Measurements from ENCODE around the gene AGO4. TPM values are rescaled to one million over a fixed set of nuclear protein-coding genes. Genes with fewer than 3 reads are reported as not detected.
"Not testable (repeated sequence)": the region's sequence is repeated elsewhere in the genome, so short reads cannot be mapped to it uniquely, and the experiment has no call there.

Gene AGO4
- total RNA-seq, 1 donor from 2014 or later: 21.4 TPM

DNA sequence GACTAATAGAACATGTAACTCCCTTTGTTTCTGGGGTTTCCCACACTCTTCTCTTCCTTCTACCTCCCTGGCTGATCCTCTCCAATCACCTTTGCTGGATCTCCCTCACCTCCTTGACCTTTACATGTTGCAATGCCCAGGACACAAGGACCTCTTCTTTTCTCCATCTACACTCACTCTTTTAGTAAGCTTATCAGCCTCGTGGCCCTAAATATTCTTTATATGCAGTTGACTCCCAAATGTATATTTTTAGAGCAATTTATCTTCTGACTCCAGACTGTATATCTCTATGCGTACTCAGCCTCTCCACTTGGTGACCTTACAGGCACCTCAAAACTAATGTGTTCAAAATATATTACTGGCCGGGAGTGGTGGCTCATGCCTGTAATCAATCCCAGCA lies 19.7 kb upstream of the AGO4 start:
- H3K36me3 Mint-ChIP-seq: no peaks in the 10 kb centered on the region
- H3K9me3 Mint-ChIP-seq: no peaks in the 10 kb centered on the region
- TF ChIP-seq CTCF (conservative IDR thresholded peaks at IDR 0.05): no peak
- no peaks in the 10 kb centered on the region for H3K4me1 Mint-ChIP-seq (ENCODE audit: unreplicated experiment)
- H3K27ac Mint-ChIP-seq: no peak overlapping the region
- H3K4me3 Mint-ChIP-seq: no peak overlapping the region
- no peaks in the 10 kb centered on the region for H3K27me3 Mint-ChIP-seq
- DNase-seq (ENCODE audit: extremely low spot score, unreplicated experiment): no peak

DNA sequence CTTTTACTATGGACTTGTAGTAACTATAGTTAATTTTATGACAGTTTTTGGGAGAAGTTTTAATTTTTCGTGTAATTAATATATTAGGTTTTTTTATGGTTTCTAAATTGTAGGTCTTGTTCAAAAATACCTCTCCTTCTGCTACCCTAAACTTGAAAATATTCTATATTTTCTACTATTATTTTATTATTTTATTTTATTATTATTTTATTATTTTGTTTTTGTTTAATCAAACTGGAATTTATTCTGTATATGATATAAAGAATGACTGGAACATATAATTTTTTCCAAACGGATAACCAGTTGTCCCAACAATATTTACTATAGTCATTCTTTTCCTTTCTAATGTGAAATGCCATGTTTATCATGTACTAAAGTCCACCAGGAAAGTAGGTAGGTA lies 17.1 kb upstream of the AGO4 start:
- DNase-seq (ENCODE audit: extremely low spot score, unreplicated experiment): no peak
- H3K27ac Mint-ChIP-seq: no peak overlapping the region
- no peaks in the 10 kb centered on the region for H3K9me3 Mint-ChIP-seq
- TF ChIP-seq CTCF (conservative IDR thresholded peaks at IDR 0.05): no peak
- H3K4me3 Mint-ChIP-seq: no peak overlapping the region
- H3K27me3 Mint-ChIP-seq: no peaks in the 10 kb centered on the region
- no peaks in the 10 kb centered on the region for H3K36me3 Mint-ChIP-seq
- H3K4me1 Mint-ChIP-seq (ENCODE audit: unreplicated experiment): no peaks in the 10 kb centered on the region

DNA sequence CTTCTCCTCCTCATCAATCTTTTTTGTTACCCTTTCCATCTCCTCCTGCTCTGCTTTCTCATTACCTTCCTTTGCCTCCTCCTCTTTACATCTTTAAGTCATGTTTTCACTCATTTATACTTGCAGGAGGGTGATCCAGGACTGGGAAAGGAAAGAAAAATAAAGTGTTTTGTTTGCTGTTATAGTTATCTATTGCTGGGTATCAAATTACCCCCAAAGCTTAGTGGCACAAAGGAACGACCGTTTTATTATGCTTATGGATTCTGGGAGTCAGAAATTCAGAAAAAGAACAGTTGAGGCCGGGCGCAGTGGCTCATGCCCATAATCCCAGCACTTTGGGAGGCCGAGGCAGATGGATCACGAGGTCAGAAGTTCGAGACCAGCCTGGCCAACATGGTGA lies 12.5 kb upstream of the AGO4 start:
- H3K9me3 Mint-ChIP-seq: no peaks in the 10 kb centered on the region
- H3K36me3 Mint-ChIP-seq: no peaks in the 10 kb centered on the region
- DNase-seq (ENCODE audit: extremely low spot score, unreplicated experiment): no peak
- no peak overlapping the region for H3K4me3 Mint-ChIP-seq
- no peaks in the 10 kb centered on the region for H3K27me3 Mint-ChIP-seq
- TF ChIP-seq CTCF (conservative IDR thresholded peaks at IDR 0.05): no peak
- no peak overlapping the region for H3K27ac Mint-ChIP-seq
- no peaks in the 10 kb centered on the region for H3K4me1 Mint-ChIP-seq (ENCODE audit: unreplicated experiment)

- Mint-ChIP-seq H3K4me3 (no peak overlapping the region), H3K27me3 (no peaks in the 10 kb centered on the region), H3K27ac (no peak overlapping the region), H3K9me3 (no peaks in the 10 kb centered on the region), H3K4me1 (ENCODE audit: unreplicated experiment) (no peaks in the 10 kb centered on the region), H3K36me3 (no peaks in the 10 kb centered on the region)
- TF ChIP-seq CTCF (conservative IDR thresholded peaks at IDR 0.05): no peak
- no peak for DNase-seq (ENCODE audit: extremely low spot score, unreplicated experiment)
These were observed 10.4 kb upstream of the AGO4 start for GRCh38 chr1:35797380-35797779.

GRCh38 chr1:35798019-35798418 lies 9.8 kb upstream of the AGO4 start:
- H3K9me3 Mint-ChIP-seq; H3K4me1 Mint-ChIP-seq (ENCODE audit: unreplicated experiment); H3K36me3 Mint-ChIP-seq; H3K4me3 Mint-ChIP-seq; H3K27me3 Mint-ChIP-seq; H3K27ac Mint-ChIP-seq; DNase-seq (ENCODE audit: extremely low spot score, unreplicated experiment): not testable (repeated sequence)

DNA sequence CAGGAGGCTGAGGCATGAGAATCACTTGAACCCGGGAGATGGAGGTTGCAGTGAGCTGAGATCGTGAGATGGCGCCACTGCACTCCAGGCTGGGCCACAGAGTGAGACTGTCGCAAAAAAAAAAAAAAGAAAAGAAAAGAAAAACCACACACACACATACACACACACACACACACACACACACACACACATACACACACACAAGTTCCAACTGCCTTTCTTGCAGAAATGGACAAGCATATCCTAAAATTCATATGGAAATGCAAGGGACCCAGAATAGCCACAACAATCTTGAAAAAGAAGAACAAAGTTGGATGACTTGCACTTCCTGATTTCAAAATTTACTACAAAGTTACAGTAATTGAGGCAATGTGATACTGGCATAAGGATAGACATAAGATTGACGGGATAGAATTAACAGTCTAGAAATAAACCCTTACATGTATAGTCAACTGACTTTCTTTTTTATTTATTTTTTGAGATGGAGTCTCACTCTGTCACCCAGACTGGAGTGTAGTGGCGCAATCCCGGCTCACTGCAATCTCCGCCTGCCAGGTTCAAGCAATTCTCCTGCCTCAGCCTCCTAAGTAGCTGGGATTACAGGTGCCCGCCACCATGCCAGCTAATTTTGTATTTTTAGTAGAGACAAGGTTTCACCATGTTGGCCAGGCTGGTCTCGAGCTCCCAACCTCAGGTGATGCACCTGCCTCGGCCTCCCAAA lies 7.5 kb upstream of the AGO4 start:
- H3K27me3 Mint-ChIP-seq; H3K36me3 Mint-ChIP-seq; H3K4me3 Mint-ChIP-seq; H3K9me3 Mint-ChIP-seq; H3K4me1 Mint-ChIP-seq (ENCODE audit: unreplicated experiment); H3K27ac Mint-ChIP-seq; DNase-seq (ENCODE audit: extremely low spot score, unreplicated experiment): not testable (repeated sequence)
